ENCODE data around the gene BEAN1. TPM values are rescaled to one million over a fixed set of nuclear protein-coding genes. Genes with fewer than 3 reads are reported as not detected.
"Not testable (repeated sequence)": the region's sequence is repeated elsewhere in the genome, so short reads cannot be mapped to it uniquely, and the experiment has no call there.

Gene BEAN1
- total RNA-seq, 1 donor from 2014 or later: not detected

- Mint-ChIP-seq H3K27me3 (peaks cover 58% of the 10 kb centered on the region), H3K27ac (no peak overlapping the region), H3K4me1 (ENCODE audit: low read depth) (no peaks in the 10 kb centered on the region), H3K9me3 (ENCODE audit: low read depth) (no peaks in the 10 kb centered on the region), H3K36me3 (ENCODE audit: insufficient read depth) (no peaks in the 10 kb centered on the region), H3K4me3 (ENCODE audit: low read depth) (no peak overlapping the region)
- TF ChIP-seq CTCF (IDR thresholded peaks at IDR 0.05; ENCODE audit: unreplicated experiment): no peak
- DNase-seq (ENCODE audit: low spot score, unreplicated experiment): no peak
Measured at GRCh38 chr16:66460703-66461102, 33.6 kb downstream of the BEAN1 start.

GRCh38 chr16:66462912-66463311 lies 35.8 kb downstream of the BEAN1 start:
- Mint-ChIP-seq H3K4me3 (ENCODE audit: low read depth) (no peak overlapping the region), H3K4me1 (ENCODE audit: low read depth) (no peaks in the 10 kb centered on the region), H3K27me3 (peaks cover 59% of the 10 kb centered on the region), H3K9me3 (ENCODE audit: low read depth) (no peaks in the 10 kb centered on the region), H3K36me3 (ENCODE audit: insufficient read depth) (no peaks in the 10 kb centered on the region), H3K27ac (no peak overlapping the region)
- DNase-seq (ENCODE audit: low spot score, unreplicated experiment): no peak
- no peak for TF ChIP-seq CTCF (IDR thresholded peaks at IDR 0.05; ENCODE audit: unreplicated experiment)

- H3K27me3 Mint-ChIP-seq: peaks cover 57% of the 10 kb centered on the region
- not testable (repeated sequence) for H3K9me3 Mint-ChIP-seq (ENCODE audit: low read depth); H3K4me3 Mint-ChIP-seq (ENCODE audit: low read depth); DNase-seq (ENCODE audit: low spot score, unreplicated experiment); H3K36me3 Mint-ChIP-seq (ENCODE audit: insufficient read depth); H3K4me1 Mint-ChIP-seq (ENCODE audit: low read depth); H3K27ac Mint-ChIP-seq
Measured at GRCh38 chr16:66465946-66466345, 38.9 kb downstream of the BEAN1 start.

- peaks cover 55% of the 10 kb centered on the region for H3K27me3 Mint-ChIP-seq
- DNase-seq (ENCODE audit: low spot score, unreplicated experiment); H3K9me3 Mint-ChIP-seq (ENCODE audit: low read depth); H3K36me3 Mint-ChIP-seq (ENCODE audit: insufficient read depth); H3K4me1 Mint-ChIP-seq (ENCODE audit: low read depth); H3K4me3 Mint-ChIP-seq (ENCODE audit: low read depth); H3K27ac Mint-ChIP-seq: not testable (repeated sequence)
Measured at GRCh38 chr16:66466636-66467035, 39.5 kb downstream of the BEAN1 start.

- Mint-ChIP-seq H3K4me3 (ENCODE audit: low read depth) (no peak overlapping the region), H3K27me3 (peaks cover 54% of the 10 kb centered on the region), H3K27ac (no peak overlapping the region), H3K36me3 (ENCODE audit: insufficient read depth) (no peaks in the 10 kb centered on the region), H3K9me3 (ENCODE audit: low read depth) (no peaks in the 10 kb centered on the region), H3K4me1 (ENCODE audit: low read depth) (no peaks in the 10 kb centered on the region)
- TF ChIP-seq CTCF (IDR thresholded peaks at IDR 0.05; ENCODE audit: unreplicated experiment): no peak
- DNase-seq (ENCODE audit: low spot score, unreplicated experiment): no peak
Measured at GRCh38 chr16:66467611-66468010, 40.5 kb downstream of the BEAN1 start.

GRCh38 chr16:66468321-66468965 lies 41.3 kb downstream of the BEAN1 start:
- no peak overlapping the region for H3K4me3 Mint-ChIP-seq (ENCODE audit: low read depth)
- no peaks in the 10 kb centered on the region for H3K4me1 Mint-ChIP-seq (ENCODE audit: low read depth)
- no peak for TF ChIP-seq CTCF (IDR thresholded peaks at IDR 0.05; ENCODE audit: unreplicated experiment)
- no peak for DNase-seq (ENCODE audit: low spot score, unreplicated experiment)
- H3K36me3 Mint-ChIP-seq (ENCODE audit: insufficient read depth): no peaks in the 10 kb centered on the region
- no peaks in the 10 kb centered on the region for H3K9me3 Mint-ChIP-seq (ENCODE audit: low read depth)
- H3K27me3 Mint-ChIP-seq: peaks cover 46% of the 10 kb centered on the region
- no peak overlapping the region for H3K27ac Mint-ChIP-seq
